HG02981 (cell line): ENCODE results near the gene TARBP2.
A peak's percentile ranks its signal among the peaks of the same experiment; 100 is the strongest.
"Not testable (repeated sequence)": the region's sequence is repeated elsewhere in the genome, so short reads cannot be mapped to it uniquely, and the experiment has no call there.

Experiments
- ATAC-seq: cut with Tn5 transposase; IDR thresholded peaks from one replicate; pipeline ENCODE4 v1.9.1; 2021; ENCODE audit warnings: mild to moderate bottlenecking, moderate library complexity; ENCODE audit not compliant: unreplicated experiment

TARBP2 gene

DNA sequence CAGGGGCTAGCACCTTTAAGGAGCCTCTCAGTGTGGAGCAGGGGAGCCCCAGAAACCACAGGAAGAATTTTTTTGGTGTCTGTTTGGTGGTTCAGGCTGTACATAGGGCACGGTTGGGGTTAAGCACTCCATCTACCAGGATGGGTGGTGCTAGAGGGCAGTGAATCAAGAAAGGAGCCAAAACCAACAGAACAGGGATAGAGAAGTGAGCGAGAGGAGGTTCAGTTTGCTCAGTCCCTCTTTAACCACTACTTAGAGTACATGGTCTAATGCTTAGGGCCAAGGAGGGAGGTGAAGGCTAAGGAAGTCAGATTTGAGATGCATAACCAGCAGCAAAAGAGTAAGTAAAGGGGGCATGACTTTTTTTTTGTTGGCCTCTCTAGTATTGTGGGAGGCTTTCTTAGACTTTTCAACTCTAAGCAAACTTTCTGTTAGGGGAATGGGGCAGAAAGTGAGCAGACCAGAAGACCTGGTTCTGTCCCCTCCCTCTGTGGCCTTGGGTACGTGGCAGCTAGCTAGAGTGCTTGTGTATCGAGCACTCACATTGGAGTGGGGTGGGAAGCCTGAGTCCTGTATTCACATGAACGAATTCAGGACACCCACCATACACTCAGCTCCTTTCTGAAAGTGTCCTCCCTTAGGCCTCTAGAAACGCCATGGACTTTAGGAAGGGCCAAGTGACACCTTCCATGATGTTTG lies 12.8 kb downstream of the TARBP2 start:
- ATAC-seq, result no peak

- no peak for ATAC-seq
These were observed 13.7 kb downstream of the TARBP2 start for GRCh38 chr12:53514628-53515290.

DNA sequence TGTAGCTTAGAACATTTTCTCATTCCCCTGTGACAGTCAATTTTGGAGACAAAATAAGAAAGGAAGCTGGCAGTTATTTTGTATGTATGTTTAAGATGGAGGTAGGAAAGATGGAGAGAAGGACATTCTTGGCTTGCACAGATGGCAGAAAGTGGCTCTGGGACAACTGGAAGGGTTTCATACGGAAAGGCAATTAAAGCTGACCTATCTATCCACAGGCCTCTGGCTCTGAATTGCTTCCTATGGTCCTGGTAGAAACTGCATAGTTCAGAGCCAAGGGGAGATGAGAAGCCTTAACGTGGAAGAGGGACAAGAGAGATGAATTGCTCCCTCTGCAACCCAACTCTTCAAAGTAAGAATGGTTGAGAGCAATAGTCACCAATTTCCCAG lies 14.2 kb downstream of the TARBP2 start:
- ATAC-seq, result no peak

DNA sequence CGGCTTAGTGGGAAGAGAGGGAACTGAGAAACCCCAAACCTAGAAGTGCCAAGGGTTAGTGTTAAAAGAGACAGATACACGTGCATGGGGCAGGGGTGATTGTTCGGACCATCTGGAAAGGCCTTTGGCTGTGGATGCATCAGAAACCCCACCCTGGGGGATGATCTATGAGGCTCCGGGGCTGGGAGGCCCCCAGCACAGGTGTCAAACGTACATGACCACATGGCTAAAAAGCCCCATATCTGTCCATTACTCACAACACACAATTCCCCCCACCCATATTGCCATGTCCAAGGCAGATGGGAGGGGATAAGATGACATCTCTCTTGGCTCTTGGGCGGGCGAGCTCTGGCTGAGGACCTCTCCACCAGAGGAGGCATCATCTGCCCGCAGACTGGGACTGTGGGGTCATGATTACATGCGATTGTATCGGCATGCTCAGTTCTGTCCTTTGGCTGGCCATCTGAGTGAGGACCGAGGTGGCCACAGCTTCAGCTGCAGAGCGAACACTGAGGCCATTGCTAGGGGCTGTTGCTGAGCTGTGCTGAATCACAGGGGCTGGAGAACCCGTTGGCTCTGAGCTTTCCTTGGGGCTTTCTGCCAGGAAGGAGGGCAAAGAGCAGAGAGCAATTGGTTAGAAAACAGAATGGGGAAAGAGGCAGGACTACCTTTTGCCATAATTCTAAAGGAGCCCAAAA lies 15.8 kb downstream of the TARBP2 start:
- no peak for ATAC-seq

DNA sequence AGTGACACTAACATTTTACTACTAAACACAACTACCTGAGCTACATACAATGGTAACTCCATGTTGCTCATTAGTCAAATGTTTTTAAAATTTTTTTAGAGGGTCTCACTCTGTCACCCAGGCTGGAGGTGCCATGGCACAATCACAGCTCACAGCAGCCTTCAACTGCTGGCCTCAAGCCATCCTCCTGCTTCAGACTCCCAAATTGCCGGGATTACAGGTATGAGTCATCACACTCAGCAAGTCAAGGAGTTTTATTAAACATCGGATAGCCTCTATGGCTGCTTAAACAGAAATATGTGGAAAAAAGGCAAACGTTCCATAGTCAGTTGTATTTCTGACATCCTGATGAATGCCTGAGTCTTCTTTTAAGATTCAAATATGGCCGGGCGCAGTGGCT lies 17.3 kb downstream of the TARBP2 start:
- ATAC-seq, result no peak

DNA sequence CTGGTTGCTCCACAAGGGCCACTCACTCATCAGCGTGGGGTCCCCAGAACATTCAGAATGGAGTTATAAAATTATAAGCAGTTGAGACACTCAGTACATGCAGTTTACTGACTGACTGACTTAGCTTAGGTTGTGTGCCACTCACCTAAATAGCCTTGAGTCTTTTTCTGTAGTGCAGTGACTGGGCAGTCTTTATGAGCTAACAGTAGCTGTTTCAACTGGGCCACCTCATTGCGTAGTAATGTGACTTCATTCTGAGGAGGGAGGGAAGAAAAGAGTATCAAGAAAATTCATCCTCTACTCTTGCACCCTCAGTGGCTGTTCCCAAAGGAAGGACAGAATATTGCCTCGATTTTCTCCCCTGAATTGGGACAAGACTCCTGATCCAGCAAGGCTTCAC lies 22.0 kb downstream of the TARBP2 start:
- ATAC-seq, result no peak

DNA sequence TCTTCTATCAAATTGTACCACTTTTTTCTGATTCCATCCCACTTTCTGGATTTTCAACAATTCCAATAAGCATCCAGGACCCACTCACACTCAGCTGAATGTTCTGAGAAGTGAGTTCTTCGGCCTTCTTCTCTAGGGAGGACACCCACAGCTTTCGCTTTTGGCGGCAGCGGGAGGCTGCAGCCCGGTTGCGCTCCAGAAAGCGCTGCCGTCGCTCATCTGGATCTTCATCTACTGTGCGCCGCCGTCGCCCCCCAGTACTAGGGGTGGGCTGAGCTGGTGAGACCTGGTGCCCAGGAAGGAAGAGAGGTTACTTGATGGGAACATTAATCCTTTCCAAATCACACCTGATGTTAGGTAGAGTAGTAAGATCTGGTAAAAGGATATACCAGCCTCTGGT lies 23.4 kb downstream of the TARBP2 start:
- no peak for ATAC-seq

DNA sequence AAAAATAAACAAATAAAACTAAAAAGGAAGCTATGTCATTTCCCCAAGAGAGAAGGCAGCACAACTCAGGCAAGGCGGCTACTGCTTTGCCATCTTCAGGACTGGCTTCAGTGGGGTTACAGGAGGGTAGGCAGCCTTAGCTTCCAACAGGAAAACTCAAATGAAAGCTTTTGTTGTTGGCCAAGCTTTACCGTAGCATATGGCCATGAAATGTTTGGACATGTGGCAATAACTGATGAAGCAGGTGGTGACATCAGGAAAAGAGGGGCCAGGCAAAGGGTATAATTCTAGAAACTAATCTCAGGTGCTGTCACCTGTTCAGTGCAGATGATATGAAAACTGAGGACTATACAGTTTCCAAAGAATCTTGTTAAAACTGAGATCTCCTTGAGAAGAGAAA lies 29.0 kb downstream of the TARBP2 start:
- no peak for ATAC-seq

GRCh38 chr12:53530920-53531319 lies 29.8 kb downstream of the TARBP2 start:
- ATAC-seq, result no peak

DNA sequence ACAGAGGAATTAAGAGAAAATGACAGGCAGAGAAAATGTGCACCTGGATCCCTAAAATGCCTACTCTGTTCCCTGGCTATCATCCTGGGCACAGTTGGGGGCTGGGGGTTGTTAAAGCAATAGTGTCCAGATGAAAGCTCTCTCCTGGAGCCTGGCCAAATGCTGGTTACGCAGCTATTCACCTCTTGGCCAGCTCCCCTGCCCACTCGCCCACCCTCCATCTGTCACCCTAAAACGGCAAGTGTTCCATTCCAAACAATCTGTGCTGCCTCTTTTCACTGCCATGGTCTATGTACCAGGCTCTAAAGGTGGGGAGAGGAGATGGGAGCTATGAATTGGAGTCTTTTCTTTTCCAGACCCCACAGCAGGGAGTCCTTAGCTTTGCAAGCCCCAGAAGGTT lies 30.9 kb downstream of the TARBP2 start:
- no peak for ATAC-seq

GRCh38 chr12:53532524-53533445 lies 31.7 kb downstream of the TARBP2 start:
- ATAC-seq, result no peak

DNA sequence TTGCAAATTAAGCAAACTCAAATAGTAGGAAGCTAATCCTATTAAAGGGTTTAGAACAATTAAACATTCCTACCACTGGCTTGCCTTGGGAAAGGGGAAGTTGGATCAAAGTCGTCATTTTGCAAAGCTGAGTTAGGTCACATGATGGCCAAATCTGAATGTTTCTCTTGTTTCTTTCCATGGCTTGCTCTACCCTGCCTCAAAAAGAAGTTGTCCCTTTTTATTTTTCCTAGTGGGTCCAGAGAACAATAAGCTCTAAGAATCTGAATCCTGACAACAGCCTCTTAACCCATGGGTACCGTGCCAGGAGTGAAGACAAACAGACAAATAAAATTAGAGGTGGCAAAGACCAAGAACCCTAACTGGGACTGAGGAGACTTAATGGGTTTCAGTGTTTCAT lies 32.4 kb downstream of the TARBP2 start:
- ATAC-seq, result no peak

- no peak for ATAC-seq
These were observed 35.9 kb downstream of the TARBP2 start for GRCh38 chr12:53536962-53537361.

DNA sequence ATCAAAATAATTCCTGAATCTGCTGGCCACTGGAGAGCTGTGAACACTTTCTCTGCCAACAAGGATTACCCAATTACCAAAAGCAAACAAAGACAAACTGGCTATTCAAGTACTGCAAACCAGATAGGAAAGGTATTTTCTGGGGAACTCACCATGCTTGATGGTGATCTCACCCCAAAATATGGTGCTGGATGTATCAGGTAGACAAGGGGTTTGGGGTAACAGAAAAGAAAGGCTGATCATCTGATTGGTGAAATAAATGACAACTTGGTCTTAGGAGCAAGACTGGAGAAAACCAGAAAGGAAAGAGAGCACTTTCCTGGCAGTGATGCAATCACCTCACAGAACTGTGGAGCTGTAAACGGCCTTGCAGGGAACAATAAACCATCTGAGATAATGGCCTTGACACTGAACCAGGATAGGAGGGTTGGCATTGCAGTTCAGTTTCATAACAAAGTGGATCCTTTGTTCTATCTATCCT lies 37.2 kb downstream of the TARBP2 start:
- ATAC-seq, result no peak

DNA sequence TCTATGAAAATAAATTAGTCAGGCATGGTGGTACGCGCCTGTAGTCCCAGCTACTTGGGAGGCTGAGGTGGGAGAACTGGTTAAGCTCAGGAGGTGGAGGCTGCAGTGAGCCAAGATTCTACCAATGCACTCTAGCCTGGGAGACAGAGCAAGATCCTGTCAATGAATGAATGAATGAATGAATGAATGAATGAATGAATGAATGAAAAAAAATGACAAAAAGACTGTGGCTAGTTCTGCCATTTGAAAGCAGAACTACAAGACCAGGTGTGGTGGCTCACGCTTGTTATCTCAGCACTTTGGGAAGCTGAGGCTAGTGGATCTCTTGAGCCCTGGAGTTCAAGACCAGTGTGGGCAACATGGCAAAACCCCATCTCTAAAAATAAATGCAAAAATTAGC lies 38.4 kb downstream of the TARBP2 start:
- ATAC-seq, result no peak

DNA sequence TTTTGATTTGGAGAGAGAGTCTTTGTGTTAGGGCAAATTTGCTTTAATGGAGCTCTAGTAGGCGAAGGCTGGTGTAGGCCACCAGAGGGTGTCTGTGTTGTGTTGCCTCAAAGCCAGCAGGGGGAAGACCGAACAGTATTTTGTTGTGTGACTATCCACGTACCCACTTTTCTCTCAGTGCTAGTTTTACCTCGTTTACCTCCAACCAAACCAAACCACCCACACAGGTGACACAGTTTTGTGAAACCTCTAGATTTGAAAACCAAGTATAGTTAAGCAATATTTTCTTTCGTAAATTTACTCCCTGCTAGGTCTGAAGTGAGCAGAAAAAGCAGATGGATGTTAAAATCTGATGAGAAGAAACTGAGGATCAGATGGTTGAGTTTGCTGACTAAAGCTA lies 42.5 kb downstream of the TARBP2 start:
- peak; percentile 71 for ATAC-seq

GRCh38 chr12:53548354-53548753 lies 47.3 kb downstream of the TARBP2 start:
- ATAC-seq, result not testable (repeated sequence)

DNA sequence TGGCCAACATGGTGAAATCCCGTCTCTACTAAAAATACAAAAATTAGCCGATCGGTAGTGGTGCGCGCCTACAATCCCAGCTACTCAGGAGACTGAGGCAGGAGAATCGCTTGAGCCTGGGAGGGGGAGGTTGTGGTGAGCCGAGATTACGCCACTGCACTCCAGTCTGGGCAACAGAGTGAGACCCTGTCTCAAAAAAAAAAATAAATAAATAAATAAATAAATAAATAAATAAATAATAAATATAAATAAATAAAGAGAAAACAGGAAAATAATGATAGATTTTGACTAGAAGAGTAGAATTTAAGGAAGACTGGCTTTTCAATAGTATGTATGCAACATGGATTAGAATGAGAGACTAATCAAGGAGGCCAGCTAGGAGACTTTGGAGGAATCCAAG lies 49.0 kb downstream of the TARBP2 start:
- not testable (repeated sequence) for ATAC-seq

GRCh38 chr12:53550595-53550994 lies 49.5 kb downstream of the TARBP2 start:
- ATAC-seq, result no peak

GRCh38 chr12:53551889-53552291 lies 50.8 kb downstream of the TARBP2 start:
- no peak for ATAC-seq
